ENCODE results near the gene MFSD8. TPM values are rescaled to one million over a fixed set of nuclear protein-coding genes. Genes with fewer than 3 reads are reported as not detected.
"Not testable (repeated sequence)": the region's sequence is repeated elsewhere in the genome, so short reads cannot be mapped to it uniquely, and the experiment has no call there.

MFSD8 gene
- 10 to 100 TPM; 13.0 to 15.3 TPM for total RNA-seq

GRCh38 chr4:127965062-127965802 lies at the start of gene MFSD8, which contains the start of gene ABHD18:
MFSD8 (minus strand) TSS chr4:127965173; CDS start chr4:127965133, 40 bp downstream.
ABHD18 (plus strand) TSS chr4:127965406; CDS start chr4:127982956, 17,550 bp downstream.
- peaks cover 17% of the 10 kb centered on the region for H3K36me3 Mint-ChIP-seq
- intact Hi-C loops (cut with micrococcal nuclease): loop anchor here (1.0 to 10.0 kb wide), 7 partner anchors 32 to 1130 kb away; partner anchors contain the start of genes C4orf33, HSPA4L, LARP1B and PLK4
- H3K27me3 Mint-ChIP-seq: no peaks in the 10 kb centered on the region
- no peaks in the 10 kb centered on the region for H3K9me3 Mint-ChIP-seq
- POLR2A ChIA-PET: interaction anchor here (0.9 to 2.5 kb wide), 9 partner anchors 30 to 847 kb away, joined by 3 to 44 read pairs (median 6); partner anchors contain the start of genes HSPA4L, LARP1B, PGRMC2 and PLK4
- CTCF ChIA-PET: interaction anchor here (0.8 to 1.7 kb wide), 8 partner anchors 12 to 321 kb away, joined by 3 to 7 read pairs (median 5); partner anchors contain the start of gene LARP1B
- peaks cover 38% of the 10 kb centered on the region for H3K4me1 Mint-ChIP-seq (ENCODE audit: low read depth)
- H3K4me3 Mint-ChIP-seq: peak within 1 kb of the TSS; percentile 94
- DNase-seq: peak; percentile 100
- peak within 1 kb of the TSS; percentile 95 for H3K27ac Mint-ChIP-seq

GRCh38 chr4:128009428-128009827 lies 44.5 kb upstream of the MFSD8 start:
- Mint-ChIP-seq H3K4me3 (no peak overlapping the region), H3K27ac (no peak overlapping the region), H3K4me1 (ENCODE audit: low read depth) (no peaks in the 10 kb centered on the region), H3K27me3 (no peaks in the 10 kb centered on the region), H3K36me3 (peaks cover 14% of the 10 kb centered on the region), H3K9me3 (no peaks in the 10 kb centered on the region)
- no peak for DNase-seq
- POLR2A ChIA-PET: no interaction called here
- CTCF ChIA-PET: no interaction called here
- intact Hi-C loops (cut with micrococcal nuclease): no loop called here

DNA sequence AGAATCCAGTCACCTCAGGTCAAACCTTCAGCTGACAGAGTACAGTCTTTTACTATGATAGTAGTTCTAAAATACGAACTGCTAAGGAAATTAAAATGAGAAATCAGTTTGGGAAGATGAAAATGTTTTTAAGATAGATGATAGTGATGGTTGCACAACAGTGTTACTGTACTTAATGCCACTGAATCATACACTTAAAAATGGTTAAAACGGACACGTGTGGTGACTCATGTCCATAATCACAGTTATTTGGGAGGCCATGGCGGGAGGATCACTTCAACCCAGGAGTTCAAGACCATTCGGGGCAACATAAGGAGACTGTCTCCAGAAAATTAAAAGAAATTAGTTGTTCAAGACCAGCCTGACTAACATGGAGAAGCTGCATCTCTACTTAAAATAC lies 41.6 kb upstream of the MFSD8 start:
- Mint-ChIP-seq H3K27ac (no peak overlapping the region), H3K36me3 (peaks cover 7% of the 10 kb centered on the region), H3K27me3 (no peaks in the 10 kb centered on the region), H3K4me3 (no peak overlapping the region), H3K4me1 (ENCODE audit: low read depth) (peaks cover under 1% of the 10 kb centered on the region), H3K9me3 (no peaks in the 10 kb centered on the region)
- ChIA-PET CTCF (no interaction called here), POLR2A (interaction anchor here (1.1 kb wide), 1 partner anchor 28 kb away, joined by 3 read pairs; no protein-coding TSS in a partner anchor)
- intact Hi-C loops (cut with micrococcal nuclease): no loop called here
- DNase-seq: no peak

- Mint-ChIP-seq H3K4me3 (no peak overlapping the region), H3K27ac (peak overlapping the region; percentile 36), H3K27me3 (no peaks in the 10 kb centered on the region), H3K36me3 (peaks cover 48% of the 10 kb centered on the region), H3K9me3 (peaks cover 14% of the 10 kb centered on the region), H3K4me1 (ENCODE audit: low read depth) (peaks cover 22% of the 10 kb centered on the region)
- POLR2A ChIA-PET: interaction anchor here (0.7 to 1.8 kb wide), 2 partner anchors 32 to 65 kb away, joined by 7 to 9 read pairs; partner anchors contain the start of genes ABHD18 and MFSD8
- peak; percentile 60 for DNase-seq
- CTCF ChIA-PET: interaction anchor here (0.9 to 1.2 kb wide), 7 partner anchors 16 to 63 kb away, joined by 3 to 6 read pairs (median 4); partner anchors contain the start of genes ABHD18, LARP1B and MFSD8
- intact Hi-C loops (cut with micrococcal nuclease): loop anchor here (1.0 to 2.0 kb wide), 4 partner anchors 32 to 215 kb away; partner anchors contain the start of genes ABHD18, HSPA4L, LARP1B and MFSD8
These were observed 32.8 kb upstream of the MFSD8 start for GRCh38 chr4:127997534-127998388.

DNA sequence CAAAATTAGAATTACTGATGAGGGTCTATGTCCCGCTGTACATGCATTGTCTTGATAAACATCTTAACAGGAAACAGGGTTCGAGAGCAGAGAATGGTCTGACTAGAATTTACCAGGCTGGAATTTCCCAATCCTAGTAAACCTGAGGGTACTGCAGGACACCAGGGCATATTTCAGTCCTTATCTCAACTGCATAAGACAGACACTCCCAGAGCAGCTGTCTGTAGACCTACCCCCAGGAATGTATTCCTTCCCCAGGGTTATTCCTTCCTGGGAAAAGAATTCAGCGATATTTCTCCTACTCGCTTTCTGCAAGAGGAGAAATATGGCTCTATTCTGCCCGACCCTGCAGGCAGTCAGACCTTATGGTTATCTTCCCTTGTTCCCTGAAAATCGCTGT lies 31.5 kb upstream of the MFSD8 start:
- CTCF ChIA-PET, POLR2A ChIA-PET, H3K27ac Mint-ChIP-seq, H3K4me3 Mint-ChIP-seq, DNase-seq, H3K27me3 Mint-ChIP-seq: not testable (repeated sequence)
- intact Hi-C loops (cut with micrococcal nuclease): loop anchor here (2.0 kb wide), 2 partner anchors 64 to 214 kb away; partner anchors contain the start of genes HSPA4L and LARP1B
- Mint-ChIP-seq H3K36me3 (peaks cover 48% of the 10 kb centered on the region), H3K4me1 (ENCODE audit: low read depth) (peaks cover 20% of the 10 kb centered on the region), H3K9me3 (peaks cover 14% of the 10 kb centered on the region)

DNA sequence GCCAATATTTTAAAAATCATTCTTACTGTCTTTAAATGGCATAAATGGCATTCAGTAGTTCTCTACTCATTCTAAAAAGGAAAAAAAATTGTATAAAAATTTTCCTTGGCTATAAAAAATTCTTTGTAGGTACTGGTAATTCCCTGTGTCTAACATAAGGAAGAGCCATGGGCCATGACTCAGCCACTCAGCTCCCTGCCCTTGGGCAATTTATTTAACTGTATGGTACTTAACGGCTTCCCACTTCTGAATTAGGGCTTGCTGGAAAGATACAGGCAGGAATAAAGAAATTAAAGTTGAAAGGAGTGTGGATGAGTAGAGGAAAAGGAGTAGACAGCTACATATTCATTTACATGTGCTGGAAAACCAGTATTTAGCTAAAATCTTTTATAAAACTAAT lies 30.8 kb upstream of the MFSD8 start:
- Mint-ChIP-seq H3K4me1 (ENCODE audit: low read depth) (peaks cover 13% of the 10 kb centered on the region), H3K4me3 (no peak overlapping the region), H3K27ac (no peak overlapping the region), H3K27me3 (no peaks in the 10 kb centered on the region), H3K36me3 (peaks cover 48% of the 10 kb centered on the region), H3K9me3 (peaks cover 14% of the 10 kb centered on the region)
- intact Hi-C loops (cut with micrococcal nuclease): loop anchor here (2.0 kb wide), 2 partner anchors 65 to 213 kb away; partner anchors contain the start of genes HSPA4L and LARP1B
- ChIA-PET POLR2A (interaction anchor here (0.7 kb wide), 1 partner anchor 30 kb away, joined by 3 read pairs; the partner anchor contains the start of genes ABHD18 and MFSD8), CTCF (no interaction called here)
- no peak for DNase-seq

- peaks cover 36% of the 10 kb centered on the region for H3K36me3 Mint-ChIP-seq
These were observed 28.2 kb upstream of the MFSD8 start for GRCh38 chr4:127993151-127993550.

DNA sequence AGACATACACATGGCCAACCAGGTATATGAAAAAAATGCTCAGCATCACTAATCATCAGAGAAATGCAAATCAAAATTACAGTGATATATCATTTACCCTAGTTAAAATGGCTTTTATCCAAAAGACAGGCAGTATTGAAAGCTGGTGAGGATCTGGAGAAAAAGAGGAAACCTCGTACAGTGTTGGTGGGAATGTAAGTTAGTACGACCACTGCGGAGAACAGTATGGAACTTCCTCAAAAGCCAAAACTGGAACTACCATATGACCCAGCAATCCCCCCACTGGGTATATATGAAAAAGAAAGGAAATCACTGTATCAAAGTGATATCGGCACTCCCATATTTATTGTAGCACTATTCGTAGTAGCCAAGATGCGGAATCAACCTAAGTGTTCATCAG lies 23.7 kb upstream of the MFSD8 start:
- no peaks in the 10 kb centered on the region for H3K4me1 Mint-ChIP-seq (ENCODE audit: low read depth)
- H3K9me3 Mint-ChIP-seq: no peaks in the 10 kb centered on the region
- ChIA-PET POLR2A (no interaction called here), CTCF (no interaction called here)
- DNase-seq: no peak
- intact Hi-C loops (cut with micrococcal nuclease): no loop called here
- no peak overlapping the region for H3K4me3 Mint-ChIP-seq
- H3K27me3 Mint-ChIP-seq: no peaks in the 10 kb centered on the region
- peaks cover 20% of the 10 kb centered on the region for H3K36me3 Mint-ChIP-seq
- no peak overlapping the region for H3K27ac Mint-ChIP-seq

More at GRCh38 chr4:127993151-127993550, 28.2 kb upstream of the MFSD8 start:
- Mint-ChIP-seq H3K4me1 (ENCODE audit: low read depth) (peaks cover 11% of the 10 kb centered on the region), H3K27ac (no peak overlapping the region), H3K27me3 (no peaks in the 10 kb centered on the region), H3K9me3 (peaks cover 6% of the 10 kb centered on the region), H3K4me3 (no peak overlapping the region)
- no peak for DNase-seq
- intact Hi-C loops (cut with micrococcal nuclease): no loop called here
- CTCF ChIA-PET: no interaction called here
- POLR2A ChIA-PET: no interaction called here

DNA sequence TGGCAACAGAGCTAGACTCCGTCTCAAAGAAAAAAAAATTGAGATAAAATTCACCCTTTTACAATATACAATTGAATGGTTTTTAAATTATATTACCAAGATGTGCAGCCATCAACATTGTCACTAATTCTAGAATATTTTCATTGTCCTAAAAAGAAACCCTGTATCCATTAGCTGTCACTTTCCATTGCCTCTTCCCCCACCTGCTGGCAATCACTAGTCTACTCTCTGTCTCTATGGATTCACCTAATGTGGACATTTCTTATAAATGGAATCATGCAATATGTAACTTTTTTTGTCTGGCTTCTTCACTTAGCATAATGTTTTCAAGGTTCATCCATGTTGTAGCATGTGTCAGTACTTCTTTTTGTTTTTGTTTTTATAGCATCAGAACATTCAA lies 21.0 kb upstream of the MFSD8 start:
- H3K36me3 Mint-ChIP-seq: peaks cover 17% of the 10 kb centered on the region
- intact Hi-C loops (cut with micrococcal nuclease): no loop called here
- CTCF ChIA-PET: interaction anchor here (0.7 kb wide), 1 partner anchor 302 kb away, joined by 3 read pairs; no protein-coding TSS in a partner anchor

GRCh38 chr4:127982445-127982844 lies 17.5 kb upstream of the MFSD8 start:
- no peak for DNase-seq
- ChIA-PET CTCF (interaction anchor here (1.0 kb wide), 1 partner anchor 16 kb away, joined by 3 read pairs; no protein-coding TSS in a partner anchor), POLR2A (no interaction called here)
- Mint-ChIP-seq H3K4me3 (no peak overlapping the region), H3K27me3 (no peaks in the 10 kb centered on the region), H3K4me1 (ENCODE audit: low read depth) (no peaks in the 10 kb centered on the region), H3K36me3 (peaks cover 10% of the 10 kb centered on the region), H3K9me3 (no peaks in the 10 kb centered on the region), H3K27ac (no peak overlapping the region)
- intact Hi-C loops (cut with micrococcal nuclease): no loop called here

More for the DNA sequence above, 21.0 kb upstream of the MFSD8 start:
- Mint-ChIP-seq H3K9me3 (no peaks in the 10 kb centered on the region), H3K27me3 (no peaks in the 10 kb centered on the region), H3K27ac (no peak overlapping the region), H3K4me3 (no peak overlapping the region), H3K4me1 (ENCODE audit: low read depth) (no peaks in the 10 kb centered on the region)
- DNase-seq: no peak
- POLR2A ChIA-PET: no interaction called here

DNA sequence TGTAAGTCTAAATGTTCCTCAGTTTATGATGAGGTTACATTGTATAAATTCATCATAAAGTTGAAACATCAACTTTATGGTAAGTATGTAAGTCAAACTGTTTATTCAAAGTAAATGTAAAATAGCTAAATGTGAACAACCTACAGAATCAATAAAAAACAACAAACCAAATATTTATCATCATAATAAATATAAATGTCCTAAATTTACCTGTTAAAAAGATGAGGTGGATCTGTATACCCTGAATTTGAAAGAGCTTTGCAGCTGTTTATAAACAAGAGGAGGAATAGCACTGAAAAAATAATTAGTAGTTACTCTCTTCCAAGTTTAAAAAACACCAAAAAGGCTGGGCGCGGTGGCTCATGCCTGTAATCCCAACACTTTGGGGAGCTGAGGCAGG lies 14.0 kb upstream of the MFSD8 start:
- DNase-seq: no peak

More for the DNA sequence above, 14.0 kb upstream of the MFSD8 start:
- intact Hi-C loops (cut with micrococcal nuclease): no loop called here
- Mint-ChIP-seq H3K36me3 (peaks cover 10% of the 10 kb centered on the region), H3K4me1 (ENCODE audit: low read depth) (peaks cover 3% of the 10 kb centered on the region), H3K9me3 (no peaks in the 10 kb centered on the region), H3K27ac (no peak overlapping the region), H3K4me3 (no peak overlapping the region), H3K27me3 (no peaks in the 10 kb centered on the region)
- CTCF ChIA-PET: no interaction called here
- POLR2A ChIA-PET: interaction anchor here (1.0 kb wide), 1 partner anchor 28 kb away, joined by 3 read pairs; no protein-coding TSS in a partner anchor
